Neural progenitor cell (in vitro differentiated cells): Measurements from ENCODE around the gene ETHE1. TPM values are rescaled to one million over a fixed set of nuclear protein-coding genes. Genes with fewer than 3 reads are reported as not detected.

Experiments
- DNase-seq: peaks from one replicate; pipeline ENCODE4 v3.0.0-alpha.2; 2016; ENCODE audit warnings: low spot score
- H2AFZ ChIP-seq: fragments of 200-600 bp; sonication (generic); replicated peaks from 2 replicates; pipeline ENCODE4 v1.6.1; 2016; ENCODE audit warnings: antibody characterized with exemption
- H3F3A ChIP-seq: fragments of 200-600 bp; sonication (generic); 2 replicates; pipeline ENCODE4 v1.6.1; 2016; ENCODE audit warnings: antibody characterized with exemption, low read depth
- H3K27ac ChIP-seq: fragments of 200-600 bp; sonication (generic); 2 replicates; pipeline ENCODE4 v1.5.1; 2016; ENCODE audit warnings: mild to moderate bottlenecking
- H3K27me3 ChIP-seq: fragments of 200-600 bp; sonication (generic); 2 replicates; pipeline ENCODE4 v1.6.1; 2016; ENCODE audit warnings: mild to moderate bottlenecking, moderate library complexity
- H3K36me3 ChIP-seq: fragments of 200-600 bp; sonication (generic); 2 replicates; pipeline ENCODE4 v1.5.1; 2016
- H3K4me1 ChIP-seq: fragments of 200-600 bp; sonication (generic); 2 replicates; pipeline ENCODE4 v1.6.1; 2016; ENCODE audit warnings: mixed run types
- H3K4me2 ChIP-seq: fragments of 200-600 bp; sonication (generic); 2 replicates; pipeline ENCODE4 v1.6.1; 2016
- H3K4me3 ChIP-seq: fragments of 200-600 bp; sonication (generic); 2 replicates; pipeline ENCODE4 v1.5.1; 2016
- H3K79me2 ChIP-seq: fragments of 200-600 bp; sonication (generic); 2 replicates; pipeline ENCODE4 v1.6.1; 2016; ENCODE audit warnings: low read depth
- H3K9ac ChIP-seq: fragments of 200-600 bp; sonication (generic); 2 replicates; pipeline ENCODE4 v1.6.1; 2016
- H3K9me3 ChIP-seq: fragments of 200-600 bp; sonication (generic); 2 replicates; pipeline ENCODE4 v1.5.1; 2016; ENCODE audit warnings: low read depth
- H4K20me1 ChIP-seq: fragments of 200-600 bp; sonication (generic); 2 replicates; pipeline ENCODE4 v1.6.1; 2016; ENCODE audit warnings: low read depth
- H3K27ac Mint-ChIP-seq: 3 replicates; pipeline ENCODE4 v1.8.0; 2021; ENCODE audit warnings: mixed read lengths
- H3K27me3 Mint-ChIP-seq: 2 replicates; pipeline ENCODE4 v1.8.0; 2022; ENCODE audit warnings: low read depth, mild to moderate bottlenecking, inconsistent platforms, moderate library complexity, mixed read lengths; ENCODE audit not compliant: insufficient read depth
- H3K36me3 Mint-ChIP-seq: 3 replicates; pipeline ENCODE4 v1.8.0; 2021; ENCODE audit warnings: mixed read lengths
- H3K4me1 Mint-ChIP-seq: 3 replicates; pipeline ENCODE4 v1.8.0; 2021; ENCODE audit warnings: mixed read lengths
- H3K4me3 Mint-ChIP-seq: 3 replicates; pipeline ENCODE4 v1.8.0; 2021; ENCODE audit warnings: mild to moderate bottlenecking, moderate library complexity, mixed read lengths
- H3K9me3 Mint-ChIP-seq: 3 replicates; pipeline ENCODE4 v1.8.0; 2020; ENCODE audit warnings: mixed read lengths
- CTCF ChIP-seq: fragments of 200-600 bp; sonication (generic); IDR thresholded peaks from 2 replicates; pipeline ENCODE4 v1.5.1; 2017; ENCODE audit warnings: antibody characterized with exemption, mild to moderate bottlenecking
- EZH2 ChIP-seq: fragments of 200-600 bp; sonication (generic); IDR thresholded peaks from 2 replicates; pipeline ENCODE4 v1.6.1; 2017; ENCODE audit warnings: antibody characterized with exemption, mild to moderate bottlenecking, moderate library complexity
- EZH2phosphoT487 ChIP-seq: fragments of 200-600 bp; sonication (generic); IDR thresholded peaks from 2 replicates; pipeline ENCODE4 v1.6.1; 2017; ENCODE audit warnings: antibody characterized with exemption
- total RNA-seq: library from RNA; depleted of rRNA; stranded (reverse); fragments of >200 nt; gene quantifications from 2 replicates; pipeline ENCODE4 v1.2.3, GENCODE V29; 2015; ENCODE audit warnings: low replicate concordance

ETHE1 gene
- total RNA-seq, 1 donor from 2014 or later = 13.6 TPM

DNA sequence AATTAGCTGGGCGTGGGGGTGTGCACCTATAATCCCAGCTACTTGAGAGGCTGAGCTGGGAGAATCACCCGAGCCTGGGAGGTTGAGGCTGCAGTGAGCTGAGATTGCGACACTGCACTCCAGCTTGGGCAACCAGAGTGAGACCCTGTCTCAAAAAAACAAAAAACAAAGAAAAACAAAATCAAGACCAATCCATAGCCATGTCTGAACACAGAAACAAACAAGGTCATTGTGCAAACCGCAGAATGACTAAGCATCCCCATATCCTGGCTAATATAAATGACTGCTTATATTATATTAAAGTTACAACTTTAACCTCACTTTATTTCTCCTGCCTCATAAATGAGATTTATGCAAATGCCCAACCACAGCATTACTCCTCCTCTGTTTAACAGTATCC is 59.3 kb downstream of the ETHE1 start:
- Histone ChIP-seq H3K9ac (no peak overlapping the region), H3F3A (peaks cover 12% of the 10 kb centered on the region), H3K27ac (no peak overlapping the region), H3K27me3 (peaks cover 40% of the 10 kb centered on the region), H3K79me2 (no peaks in the 10 kb centered on the region), H2AFZ (no peak overlapping the region), H3K36me3 (no peaks in the 10 kb centered on the region), H3K4me2 (no peak overlapping the region), H4K20me1 (no peaks in the 10 kb centered on the region), H3K9me3 (no peaks in the 10 kb centered on the region), H3K4me1 (no peaks in the 10 kb centered on the region), H3K4me3 (no peak overlapping the region)
- H3K9me3 Mint-ChIP-seq = no peaks in the 10 kb centered on the region
- DNase-seq = no peak
- H3K4me3 Mint-ChIP-seq = no peak overlapping the region
- H3K27ac Mint-ChIP-seq = no peak overlapping the region
- H3K27me3 Mint-ChIP-seq = peaks cover 26% of the 10 kb centered on the region
- TF ChIP-seq EZH2 = no peak
- no peaks in the 10 kb centered on the region for H3K36me3 Mint-ChIP-seq
- H3K4me1 Mint-ChIP-seq = peaks cover 13% of the 10 kb centered on the region

DNA sequence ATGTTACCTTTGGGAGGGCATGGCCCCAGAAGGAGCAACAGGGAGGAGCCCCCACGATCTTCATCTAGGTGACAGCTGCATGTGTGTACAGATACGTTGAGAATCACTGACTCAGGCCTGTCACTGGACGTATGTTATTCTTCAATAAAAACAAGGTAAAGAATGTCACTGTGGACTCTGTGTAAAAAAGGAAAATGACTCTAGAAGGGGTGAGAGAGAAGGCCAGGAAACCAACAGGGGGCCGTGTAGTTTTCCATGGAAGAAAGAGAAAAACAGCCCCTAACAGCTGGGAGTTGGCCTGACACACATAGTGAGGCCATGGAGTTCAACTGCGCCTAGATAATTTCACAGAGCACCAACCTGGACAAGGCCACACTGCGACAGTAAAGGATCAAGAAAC is 59.7 kb downstream of the ETHE1 start:
- no peak overlapping the region for H3K4me2 ChIP-seq
- H2AFZ ChIP-seq = no peak overlapping the region
- no peaks in the 10 kb centered on the region for H3K79me2 ChIP-seq

GRCh38 chr19:43466793-43467192 is 60.2 kb downstream of the ETHE1 start:
- no peaks in the 10 kb centered on the region for H3K9me3 Mint-ChIP-seq
- H3K27ac Mint-ChIP-seq = no peak overlapping the region
- no peaks in the 10 kb centered on the region for H3K36me3 Mint-ChIP-seq
- no peaks in the 10 kb centered on the region for H3K9me3 ChIP-seq
- no peak overlapping the region for H3K4me3 Mint-ChIP-seq
- H3K4me1 Mint-ChIP-seq = peaks cover 13% of the 10 kb centered on the region
- H3F3A ChIP-seq = peaks cover 13% of the 10 kb centered on the region
- no peak overlapping the region for H3K4me3 ChIP-seq
- no peaks in the 10 kb centered on the region for H3K36me3 ChIP-seq
- no peak overlapping the region for H2AFZ ChIP-seq
- DNase-seq = no peak
- no peak overlapping the region for H3K9ac ChIP-seq
- H3K79me2 ChIP-seq = no peaks in the 10 kb centered on the region
- H3K27me3 ChIP-seq = peaks cover 50% of the 10 kb centered on the region
- no peak overlapping the region for H3K4me2 ChIP-seq
- peaks cover 23% of the 10 kb centered on the region for H3K27me3 Mint-ChIP-seq
- H3K27ac ChIP-seq = no peak overlapping the region
- no peaks in the 10 kb centered on the region for H3K4me1 ChIP-seq
- no peaks in the 10 kb centered on the region for H4K20me1 ChIP-seq
- TF ChIP-seq CTCF (no peak), EZH2 (no peak), EZH2phosphoT487 (no peak)

More for the DNA sequence above, 59.7 kb downstream of the ETHE1 start:
- H3K36me3 ChIP-seq = no peaks in the 10 kb centered on the region
- H3K27ac ChIP-seq = no peak overlapping the region
- H3K27me3 ChIP-seq = peaks cover 45% of the 10 kb centered on the region
- DNase-seq = no peak
- no peak overlapping the region for H3K27ac Mint-ChIP-seq
- H3K27me3 Mint-ChIP-seq = peaks cover 26% of the 10 kb centered on the region
- H3K4me1 Mint-ChIP-seq = peaks cover 13% of the 10 kb centered on the region
- TF ChIP-seq EZH2 (no peak), CTCF (no peak), EZH2phosphoT487 (no peak)
- H3K4me1 ChIP-seq = no peaks in the 10 kb centered on the region
- H3K4me3 ChIP-seq = no peak overlapping the region
- no peaks in the 10 kb centered on the region for H3K9me3 ChIP-seq
- H3F3A ChIP-seq = peaks cover 13% of the 10 kb centered on the region
- no peaks in the 10 kb centered on the region for H4K20me1 ChIP-seq
- no peak overlapping the region for H3K4me3 Mint-ChIP-seq
- no peaks in the 10 kb centered on the region for H3K36me3 Mint-ChIP-seq
- no peak overlapping the region for H3K9ac ChIP-seq
- no peaks in the 10 kb centered on the region for H3K9me3 Mint-ChIP-seq

DNA sequence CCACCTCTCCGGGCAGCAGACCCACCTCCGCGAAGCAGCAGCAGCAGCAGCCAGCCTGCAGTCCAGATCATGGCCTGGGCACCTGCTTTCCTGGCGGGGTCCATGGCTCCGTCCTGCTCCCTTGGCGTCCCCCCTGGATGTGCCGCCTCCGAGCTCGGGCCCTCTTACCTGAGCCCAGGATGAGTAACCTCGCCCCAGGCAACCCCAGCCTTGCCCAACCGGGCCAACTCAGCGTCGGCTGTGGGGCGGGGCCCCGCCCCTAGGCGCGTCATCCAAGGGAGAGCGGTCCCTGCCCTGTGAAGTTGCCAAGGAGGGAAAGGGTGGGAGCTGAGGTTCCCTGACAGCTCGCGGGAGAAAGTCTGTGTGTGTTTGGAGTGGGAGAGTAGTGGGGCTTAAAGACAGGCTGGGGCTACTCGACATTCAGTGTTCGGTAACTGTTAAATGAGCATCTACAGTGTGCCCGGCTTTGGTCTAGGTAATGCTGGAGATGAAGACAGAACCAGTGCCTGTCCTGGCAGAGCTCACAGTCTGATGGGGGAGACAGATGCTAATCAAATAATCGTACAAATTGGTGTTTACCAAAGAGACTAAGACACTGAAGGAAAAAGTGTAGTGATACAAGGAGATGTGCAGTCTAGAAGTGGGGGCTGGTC is 61.4 kb downstream of the ETHE1 start, which contains the start of gene LYPD3:
TSS of gene LYPD3 (minus strand) at position 141 of the 653 bp plus-strand sequence. CDS start at position 104, 37 bp downstream.
- Histone ChIP-seq H3K27me3 (peaks cover 62% of the 10 kb centered on the region), H2AFZ (peak within 1 kb of the TSS; percentile 97), H3K4me2 (peak within 1 kb of the TSS; percentile 67), H3K36me3 (no peaks in the 10 kb centered on the region), H4K20me1 (no peaks in the 10 kb centered on the region), H3K4me1 (no peaks in the 10 kb centered on the region), H3K27ac (no peak within 1 kb of the TSS), H3K9ac (no peak within 1 kb of the TSS), H3K9me3 (no peaks in the 10 kb centered on the region), H3K4me3 (peak within 1 kb of the TSS; percentile 77), H3F3A (peaks cover 13% of the 10 kb centered on the region), H3K79me2 (no peaks in the 10 kb centered on the region)
- no peaks in the 10 kb centered on the region for H3K36me3 Mint-ChIP-seq
- no peaks in the 10 kb centered on the region for H3K9me3 Mint-ChIP-seq
- peaks cover 13% of the 10 kb centered on the region for H3K4me1 Mint-ChIP-seq
- no peak within 1 kb of the TSS for H3K27ac Mint-ChIP-seq
- H3K4me3 Mint-ChIP-seq = peak within 1 kb of the TSS; percentile 93
- peak; percentile 19 for DNase-seq
- TF ChIP-seq CTCF (no peak), EZH2 (no peak), EZH2phosphoT487 (no peak)
- peaks cover 31% of the 10 kb centered on the region for H3K27me3 Mint-ChIP-seq
